ENCODE measurements around the gene SERPINE2. TPM values are rescaled to one million over a fixed set of nuclear protein-coding genes. Genes with fewer than 3 reads are reported as not detected.

Gene SERPINE2
- total RNA-seq, 4 donors from 2014 or later: 6.1 to 33.3 (median 20.3) TPM

- no peaks in the 10 kb centered on the region for H3K27me3 ChIP-seq
- TF ChIP-seq POLR2A (IDR thresholded peaks at IDR 0.05) (no peak), CTCF (IDR thresholded peaks at IDR 0.05) (no peak)
- DNase-seq: no peak
- H3K27ac ChIP-seq: no peak overlapping the region
- H3K4me1 ChIP-seq: no peaks in the 10 kb centered on the region
- WGBS, 2 donors: 74% methylated on average over 2 of the region's 2 CpGs
- no peaks in the 10 kb centered on the region for H3K36me3 ChIP-seq
- H3K9me3 ChIP-seq: no peaks in the 10 kb centered on the region
- H3K4me3 ChIP-seq (replicated peaks in 1 of 3): no peak overlapping the region
- intact Hi-C loops (cut with DNase I): loop anchor here (5.0 kb wide), 1 partner anchor 283 kb away; no protein-coding TSS in a partner anchor
Observed at GRCh38 chr2:223998948-223999347, 40.1 kb downstream of the SERPINE2 start.

GRCh38 chr2:223997938-223998337 lies 41.1 kb downstream of the SERPINE2 start:
- H3K27me3 ChIP-seq: no peaks in the 10 kb centered on the region
- no peaks in the 10 kb centered on the region for H3K36me3 ChIP-seq
- intact Hi-C loops (cut with DNase I): loop anchor here (5.0 kb wide), 1 partner anchor 284 kb away; no protein-coding TSS in a partner anchor
- no peak overlapping the region for H3K4me3 ChIP-seq (replicated peaks in 1 of 3)
- H3K9me3 ChIP-seq: no peaks in the 10 kb centered on the region
- H3K27ac ChIP-seq: no peak overlapping the region
- TF ChIP-seq CTCF (IDR thresholded peaks at IDR 0.05) (no peak), POLR2A (IDR thresholded peaks at IDR 0.05) (no peak)
- DNase-seq: no peak
- H3K4me1 ChIP-seq: no peaks in the 10 kb centered on the region
- 79 to 84% methylated on average over 5 of the region's 5 CpGs for WGBS, 2 donors

GRCh38 chr2:223996391-223996790 lies 42.7 kb downstream of the SERPINE2 start:
- no peak overlapping the region for H3K4me3 ChIP-seq (replicated peaks in 1 of 3)
- no peaks in the 10 kb centered on the region for H3K27me3 ChIP-seq
- H3K27ac ChIP-seq: no peak overlapping the region
- intact Hi-C loops (cut with DNase I): loop anchor here (5.0 kb wide), 1 partner anchor 286 kb away; no protein-coding TSS in a partner anchor
- no peak for DNase-seq
- whole genome bisulfite sequencing, 2 donors: 93 to 94% methylated on average over 6 of the region's 6 CpGs
- peaks cover 0 to 2% of the 10 kb centered on the region in 2 donors for H3K4me1 ChIP-seq
- TF ChIP-seq CTCF (IDR thresholded peaks at IDR 0.05) (no peak), POLR2A (IDR thresholded peaks at IDR 0.05) (no peak)
- H3K36me3 ChIP-seq: no peaks in the 10 kb centered on the region
- no peaks in the 10 kb centered on the region for H3K9me3 ChIP-seq

GRCh38 chr2:223995569-223995968 lies 43.5 kb downstream of the SERPINE2 start:
- intact Hi-C loops (cut with DNase I): loop anchor here (5.0 kb wide), 1 partner anchor 287 kb away; no protein-coding TSS in a partner anchor
- H3K36me3 ChIP-seq: no peaks in the 10 kb centered on the region
- DNase-seq: no peak
- no peaks in the 10 kb centered on the region for H3K27me3 ChIP-seq
- no peak overlapping the region for H3K27ac ChIP-seq
- TF ChIP-seq POLR2A (IDR thresholded peaks at IDR 0.05) (no peak), CTCF (IDR thresholded peaks at IDR 0.05) (no peak)
- no peak overlapping the region for H3K4me3 ChIP-seq (replicated peaks in 1 of 3)
- 81 to 83% methylated on average over 5 of the region's 5 CpGs for WGBS, 2 donors
- H3K9me3 ChIP-seq: no peaks in the 10 kb centered on the region
- peaks cover 0 to 6% of the 10 kb centered on the region in 2 donors for H3K4me1 ChIP-seq

- H3K27me3 ChIP-seq: no peaks in the 10 kb centered on the region
- H3K27ac ChIP-seq: no peak overlapping the region
- no peak for DNase-seq
- H3K9me3 ChIP-seq: no peaks in the 10 kb centered on the region
- no peak overlapping the region for H3K4me3 ChIP-seq (replicated peaks in 1 of 3)
- TF ChIP-seq CTCF (IDR thresholded peaks at IDR 0.05): no peak
- no peak for TF ChIP-seq POLR2A (IDR thresholded peaks at IDR 0.05)
- intact Hi-C loops (cut with DNase I): loop anchor here (5.0 kb wide), 1 partner anchor 288 kb away; no protein-coding TSS in a partner anchor
- 90 to 93% methylated on average over 4 of the region's 4 CpGs for WGBS, 2 donors
- H3K36me3 ChIP-seq: no peaks in the 10 kb centered on the region
- H3K4me1 ChIP-seq: peaks cover 0 to 6% of the 10 kb centered on the region in 2 donors
Observed at GRCh38 chr2:223994562-223995162, 44.4 kb downstream of the SERPINE2 start.
